ENCODE data around the gene AUNIP.

AUNIP gene

DNA sequence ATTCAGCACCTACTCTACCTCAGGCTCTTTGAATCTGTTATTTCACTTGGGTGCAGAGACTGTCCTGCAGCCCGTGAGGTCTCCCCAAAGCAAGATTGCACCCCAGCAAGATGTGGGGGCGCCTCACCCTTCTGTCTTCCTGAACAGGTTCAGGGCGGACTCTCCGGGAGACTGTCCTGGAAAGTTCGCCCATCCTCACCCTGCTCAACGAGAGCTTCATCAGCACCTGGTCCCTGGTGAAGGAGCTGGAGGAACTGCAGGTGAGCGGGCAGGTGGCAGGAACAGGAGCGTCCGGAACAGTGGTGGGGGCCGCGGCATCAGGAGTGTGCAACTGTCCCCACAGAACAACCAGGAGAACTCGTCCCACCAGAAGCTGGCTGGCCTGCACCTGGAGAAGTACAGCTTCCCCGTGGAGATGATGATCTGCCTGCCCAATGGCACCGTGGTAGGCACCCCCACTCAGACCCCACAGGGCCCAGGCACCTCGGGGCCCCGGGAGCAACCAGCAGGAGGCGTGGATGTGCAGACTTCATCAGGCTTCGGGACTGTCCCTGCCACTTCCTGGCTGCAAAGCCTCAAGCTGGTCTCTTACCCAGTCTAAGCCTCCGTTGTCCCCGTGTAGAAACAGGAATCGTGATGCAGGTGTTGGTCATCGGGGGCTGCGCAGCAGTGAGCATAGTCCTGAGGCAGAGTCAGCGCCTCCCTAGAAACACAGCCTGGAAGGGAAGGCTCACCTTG, 45.4 kb downstream of the AUNIP start:
- DNase-seq (ENCODE audit: low read depth in 1 of 2, low spot score in 1 of 2) = no peak
- no peak overlapping the region for H3K27ac ChIP-seq (replicated peaks)
- H3K4me3 ChIP-seq (replicated peaks; ENCODE audit: insufficient read depth, low read length) = no peak overlapping the region
- H3K27me3 ChIP-seq (ENCODE audit: insufficient read depth, poor library complexity, severe bottlenecking) = no peaks in the 10 kb centered on the region
- no peak for TF ChIP-seq SPI1 (IDR thresholded peaks at IDR 0.05; ENCODE audit: borderline replicate concordance, low read depth)
- no peak for TF ChIP-seq GABPA (IDR thresholded peaks at IDR 0.05; ENCODE audit: low read depth)
- TF ChIP-seq, protein P1, sequence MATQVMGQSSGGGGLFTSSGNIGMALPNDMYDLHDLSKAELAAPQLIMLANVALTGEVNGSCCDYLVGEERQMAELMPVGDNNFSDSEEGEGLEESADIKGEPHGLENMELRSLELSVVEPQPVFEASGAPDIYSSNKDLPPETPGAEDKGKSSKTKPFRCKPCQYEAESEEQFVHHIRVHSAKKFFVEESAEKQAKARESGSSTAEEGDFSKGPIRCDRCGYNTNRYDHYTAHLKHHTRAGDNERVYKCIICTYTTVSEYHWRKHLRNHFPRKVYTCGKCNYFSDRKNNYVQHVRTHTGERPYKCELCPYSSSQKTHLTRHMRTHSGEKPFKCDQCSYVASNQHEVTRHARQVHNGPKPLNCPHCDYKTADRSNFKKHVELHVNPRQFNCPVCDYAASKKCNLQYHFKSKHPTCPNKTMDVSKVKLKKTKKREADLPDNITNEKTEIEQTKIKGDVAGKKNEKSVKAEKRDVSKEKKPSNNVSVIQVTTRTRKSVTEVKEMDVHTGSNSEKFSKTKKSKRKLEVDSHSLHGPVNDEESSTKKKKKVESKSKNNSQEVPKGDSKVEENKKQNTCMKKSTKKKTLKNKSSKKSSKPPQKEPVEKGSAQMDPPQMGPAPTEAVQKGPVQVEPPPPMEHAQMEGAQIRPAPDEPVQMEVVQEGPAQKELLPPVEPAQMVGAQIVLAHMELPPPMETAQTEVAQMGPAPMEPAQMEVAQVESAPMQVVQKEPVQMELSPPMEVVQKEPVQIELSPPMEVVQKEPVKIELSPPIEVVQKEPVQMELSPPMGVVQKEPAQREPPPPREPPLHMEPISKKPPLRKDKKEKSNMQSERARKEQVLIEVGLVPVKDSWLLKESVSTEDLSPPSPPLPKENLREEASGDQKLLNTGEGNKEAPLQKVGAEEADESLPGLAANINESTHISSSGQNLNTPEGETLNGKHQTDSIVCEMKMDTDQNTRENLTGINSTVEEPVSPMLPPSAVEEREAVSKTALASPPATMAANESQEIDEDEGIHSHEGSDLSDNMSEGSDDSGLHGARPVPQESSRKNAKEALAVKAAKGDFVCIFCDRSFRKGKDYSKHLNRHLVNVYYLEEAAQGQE (IDR thresholded peaks at IDR 0.05; ENCODE audit: insufficient replicate concordance, low read depth) = no peak
- no peak for TF ChIP-seq POLR2AphosphoS5 (IDR thresholded peaks at IDR 0.05; ENCODE audit: low read depth)
- TF ChIP-seq, protein P2, sequence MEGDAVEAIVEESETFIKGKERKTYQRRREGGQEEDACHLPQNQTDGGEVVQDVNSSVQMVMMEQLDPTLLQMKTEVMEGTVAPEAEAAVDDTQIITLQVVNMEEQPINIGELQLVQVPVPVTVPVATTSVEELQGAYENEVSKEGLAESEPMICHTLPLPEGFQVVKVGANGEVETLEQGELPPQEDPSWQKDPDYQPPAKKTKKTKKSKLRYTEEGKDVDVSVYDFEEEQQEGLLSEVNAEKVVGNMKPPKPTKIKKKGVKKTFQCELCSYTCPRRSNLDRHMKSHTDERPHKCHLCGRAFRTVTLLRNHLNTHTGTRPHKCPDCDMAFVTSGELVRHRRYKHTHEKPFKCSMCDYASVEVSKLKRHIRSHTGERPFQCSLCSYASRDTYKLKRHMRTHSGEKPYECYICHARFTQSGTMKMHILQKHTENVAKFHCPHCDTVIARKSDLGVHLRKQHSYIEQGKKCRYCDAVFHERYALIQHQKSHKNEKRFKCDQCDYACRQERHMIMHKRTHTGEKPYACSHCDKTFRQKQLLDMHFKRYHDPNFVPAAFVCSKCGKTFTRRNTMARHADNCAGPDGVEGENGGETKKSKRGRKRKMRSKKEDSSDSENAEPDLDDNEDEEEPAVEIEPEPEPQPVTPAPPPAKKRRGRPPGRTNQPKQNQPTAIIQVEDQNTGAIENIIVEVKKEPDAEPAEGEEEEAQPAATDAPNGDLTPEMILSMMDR (IDR thresholded peaks at IDR 0.05; ENCODE audit: insufficient read depth, low read length) = no peak

DNA sequence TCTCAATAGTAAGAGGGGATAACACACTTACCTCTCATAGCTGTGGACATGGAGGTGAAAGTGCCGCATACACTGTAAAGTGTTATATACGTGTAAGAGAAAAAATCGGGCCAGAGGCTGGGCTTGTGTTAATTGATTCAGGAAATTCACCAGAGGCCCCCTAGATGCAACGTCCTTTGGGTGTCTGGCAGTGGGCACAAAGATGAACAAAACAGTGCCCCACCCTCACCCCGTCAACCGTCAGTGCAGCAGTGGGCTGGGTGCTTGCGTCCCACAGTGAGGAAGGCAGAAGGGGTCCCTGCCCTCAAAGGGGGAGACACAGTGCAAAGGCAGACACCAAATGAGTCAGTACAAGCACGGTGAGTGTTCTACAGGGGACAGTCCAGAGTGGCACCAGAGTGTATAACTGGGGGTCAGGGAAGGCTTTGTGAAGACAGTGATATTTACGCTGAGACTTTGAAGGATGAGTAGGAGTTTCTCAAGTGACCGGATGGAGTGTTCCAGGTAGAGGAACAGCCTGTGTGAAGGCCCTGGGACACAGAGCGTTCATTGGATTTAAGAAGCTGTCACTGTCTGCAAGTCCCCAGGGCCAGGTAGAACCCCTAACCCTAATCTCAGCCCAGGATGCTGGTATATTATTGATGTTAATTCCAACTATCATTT, 46.1 kb downstream of the AUNIP start:
- no peak overlapping the region for H3K4me3 ChIP-seq (replicated peaks; ENCODE audit: insufficient read depth, low read length)
- H3K27me3 ChIP-seq (ENCODE audit: insufficient read depth, poor library complexity, severe bottlenecking) = no peaks in the 10 kb centered on the region
- TF ChIP-seq SPI1 (IDR thresholded peaks at IDR 0.05; ENCODE audit: borderline replicate concordance, low read depth) (no peak), POLR2AphosphoS5 (IDR thresholded peaks at IDR 0.05; ENCODE audit: low read depth) (no peak)
- TF ChIP-seq, protein P1 (IDR thresholded peaks at IDR 0.05; ENCODE audit: insufficient replicate concordance, low read depth) = no peak
- H3K27ac ChIP-seq (replicated peaks) = no peak overlapping the region
- DNase-seq (ENCODE audit: low read depth in 1 of 2, low spot score in 1 of 2) = no peak

DNA sequence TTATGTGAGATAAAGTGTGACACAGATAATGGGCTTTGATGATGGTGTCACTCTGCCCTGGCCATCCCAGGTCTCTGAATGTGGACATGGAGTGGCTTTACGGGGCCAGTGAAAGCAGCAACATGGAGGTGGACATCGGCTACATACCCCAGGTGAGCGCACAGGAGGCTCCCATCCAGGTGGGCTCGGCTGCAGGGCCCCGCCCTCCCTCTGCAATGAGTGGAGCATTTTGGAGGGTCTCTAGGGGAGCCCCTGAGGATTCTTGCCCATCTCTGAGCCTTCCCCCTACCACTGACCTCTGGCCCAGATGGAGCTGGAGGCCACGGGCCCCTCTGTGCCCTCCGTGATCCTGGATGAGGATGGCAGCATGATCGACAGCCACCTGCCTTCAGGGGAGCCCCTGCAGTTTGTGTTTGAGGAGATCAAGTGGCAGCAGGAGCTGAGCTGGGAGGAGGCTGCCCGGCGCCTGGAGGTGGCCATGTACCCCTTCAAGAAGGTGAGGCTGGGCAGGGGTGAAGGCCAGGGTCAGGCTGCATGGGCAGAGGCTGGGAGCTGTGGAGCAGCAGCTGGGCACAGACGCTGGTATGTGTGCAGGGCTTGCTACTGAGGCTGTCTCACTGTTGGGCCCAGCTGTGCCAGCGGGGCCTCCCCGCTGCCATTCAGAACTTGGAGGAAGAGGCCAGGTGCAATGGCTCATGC, 47.7 kb downstream of the AUNIP start:
- no peaks in the 10 kb centered on the region for H3K27me3 ChIP-seq (ENCODE audit: insufficient read depth, poor library complexity, severe bottlenecking)
- DNase-seq (ENCODE audit: low read depth in 1 of 2, low spot score in 1 of 2) = no peak
- no peak overlapping the region for H3K27ac ChIP-seq (replicated peaks)
- TF ChIP-seq, protein P1 (IDR thresholded peaks at IDR 0.05; ENCODE audit: insufficient replicate concordance, low read depth) = no peak
- no peak for TF ChIP-seq SPI1 (IDR thresholded peaks at IDR 0.05; ENCODE audit: borderline replicate concordance, low read depth)
- H3K4me3 ChIP-seq (replicated peaks; ENCODE audit: insufficient read depth, low read length) = no peak overlapping the region
